ENCODE data around the gene NKD2.

DNA sequence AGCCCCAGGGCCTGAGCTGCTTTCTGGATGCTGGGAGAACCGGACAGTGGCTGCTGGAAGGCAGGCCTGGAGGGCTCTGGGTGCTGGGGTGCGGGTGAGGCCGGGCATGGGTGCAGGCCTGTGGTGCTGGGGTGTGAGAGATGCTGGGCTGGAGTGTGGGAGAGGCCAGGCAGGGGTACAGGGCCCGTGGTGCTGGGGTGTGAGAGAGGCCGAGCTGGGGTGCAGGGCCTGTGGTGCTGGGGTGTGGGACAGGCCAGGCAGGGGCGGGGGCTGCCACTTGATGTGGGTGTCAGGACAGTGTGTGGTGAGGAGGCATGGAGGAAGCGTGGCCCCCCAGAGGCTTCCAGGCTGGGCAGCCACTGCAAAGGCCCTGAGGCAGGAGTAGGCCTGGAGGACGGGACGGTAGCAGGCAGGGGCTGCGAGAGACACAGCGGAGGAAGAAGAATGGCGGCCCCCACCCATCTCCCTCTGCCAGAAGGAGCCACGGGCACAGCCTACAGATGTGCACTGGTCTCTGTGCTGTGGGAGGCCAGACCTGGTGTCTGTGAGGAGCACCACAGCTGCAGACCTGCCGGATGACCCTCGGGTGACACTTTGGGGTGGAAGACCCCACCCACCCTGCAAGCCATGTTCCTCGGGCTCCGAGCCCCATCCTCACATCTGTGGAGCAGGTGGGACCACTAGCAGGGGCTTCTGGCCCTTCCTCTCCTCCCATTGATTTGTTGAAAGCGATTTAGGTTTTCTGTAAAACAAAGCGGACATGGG is 9.3 kb downstream of the NKD2 start:
- TF ChIP-seq, protein P1, sequence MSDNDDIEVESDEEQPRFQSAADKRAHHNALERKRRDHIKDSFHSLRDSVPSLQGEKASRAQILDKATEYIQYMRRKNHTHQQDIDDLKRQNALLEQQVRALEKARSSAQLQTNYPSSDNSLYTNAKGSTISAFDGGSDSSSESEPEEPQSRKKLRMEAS (IDR thresholded peaks at IDR 0.05), result no peak
- no peak for TF ChIP-seq TCF7L2 (IDR thresholded peaks at IDR 0.05; ENCODE audit: borderline replicate concordance, extremely low read depth, insufficient read depth, insufficient read length)
- TF ChIP-seq POLR2AphosphoS5 (IDR thresholded peaks at IDR 0.05; ENCODE audit: low read depth, low read length), result no peak
- TF ChIP-seq SP1 (IDR thresholded peaks at IDR 0.05; ENCODE audit: low read depth), result no peak
- no peak for TF ChIP-seq SIN3A (IDR thresholded peaks at IDR 0.05; ENCODE audit: low read depth)

Data from HCT116 (cell line).